ENCODE data around the gene PPARG.

PPARG gene

DNA sequence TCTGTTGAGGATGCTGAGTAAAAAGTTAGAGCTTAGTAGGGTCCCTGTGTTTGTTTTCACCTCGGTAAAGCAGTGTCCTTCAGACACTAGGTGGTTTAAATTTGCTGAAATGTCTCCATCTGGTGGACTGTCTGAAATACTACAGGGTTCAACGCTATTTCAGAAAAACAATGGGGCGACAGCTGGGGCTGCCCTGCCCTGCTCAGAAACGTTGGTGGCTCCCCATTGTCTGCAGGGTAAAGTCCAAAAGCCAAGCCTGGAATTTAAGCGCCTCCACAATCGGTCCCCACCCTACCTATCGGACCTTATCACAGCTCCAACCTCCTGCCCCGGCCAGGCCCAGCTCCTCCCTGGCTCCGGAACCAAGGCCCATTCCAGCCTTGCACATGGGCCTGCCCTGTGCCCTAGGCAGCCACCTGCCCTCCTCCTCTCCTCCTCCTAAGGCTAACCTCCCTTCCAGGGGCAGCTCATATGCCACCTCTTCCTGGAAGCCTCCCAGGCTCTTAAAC lies 191.1 kb downstream of the PPARG start:
- no peak overlapping the region for H3K27ac ChIP-seq (ENCODE audit: poor library complexity, severe bottlenecking)
- TF ChIP-seq CTCF (IDR thresholded peaks at IDR 0.05; ENCODE audit: poor library complexity, severe bottlenecking) = peak; percentile 81
- ATAC-seq (ENCODE audit: low read depth) = 0 out of 3 replicates have a peak, but pooled peaks have one; percentile 11

DNA sequence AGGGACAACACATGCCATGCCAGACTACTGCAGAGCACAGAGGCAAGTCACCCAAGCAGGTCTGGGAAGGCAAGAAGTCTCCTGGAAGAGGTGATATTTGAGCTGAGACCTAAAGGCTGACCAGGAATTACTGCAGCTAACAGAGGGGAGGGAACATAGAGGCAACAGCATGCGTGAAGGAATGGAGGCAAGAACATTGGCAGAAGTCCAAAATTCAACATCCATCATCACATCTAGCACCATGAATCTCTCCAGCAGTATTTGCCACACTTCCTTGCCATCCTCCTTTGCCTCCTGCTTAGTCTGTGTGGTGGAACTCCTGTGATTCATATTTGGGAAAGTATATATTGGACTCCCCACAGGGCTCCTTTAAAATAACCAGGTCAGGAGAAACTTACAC lies 194.5 kb downstream of the PPARG start:
- no peak overlapping the region for H3K27ac ChIP-seq (ENCODE audit: poor library complexity, severe bottlenecking)
- H3K27me3 ChIP-seq (ENCODE audit: insufficient read depth, poor library complexity, severe bottlenecking) = no peaks in the 10 kb centered on the region
- ATAC-seq (ENCODE audit: low read depth) (no peak), DNase-seq (ENCODE audit: low spot score) (no peak)
- H3K9me3 ChIP-seq (ENCODE audit: severe bottlenecking) = no peaks in the 10 kb centered on the region
- peak overlapping the region; percentile 47 for H3K4me3 ChIP-seq (ENCODE audit: severe bottlenecking)
- no peaks in the 10 kb centered on the region for H3K4me1 ChIP-seq (ENCODE audit: insufficient read depth, poor library complexity, severe bottlenecking)
- TF ChIP-seq CTCF (IDR thresholded peaks at IDR 0.05; ENCODE audit: poor library complexity, severe bottlenecking) = no peak
- H3K36me3 ChIP-seq (ENCODE audit: low read depth) = peaks cover 18% of the 10 kb centered on the region; the same call in 1 of the 2 replicates

More for the DNA sequence above, 191.1 kb downstream of the PPARG start:
- H3K36me3 ChIP-seq (ENCODE audit: low read depth) = no peaks in the 10 kb centered on the region
- H3K4me1 ChIP-seq (ENCODE audit: insufficient read depth, poor library complexity, severe bottlenecking) = peaks cover 9% of the 10 kb centered on the region
- no peaks in the 10 kb centered on the region for H3K27me3 ChIP-seq (ENCODE audit: insufficient read depth, poor library complexity, severe bottlenecking)
- no peaks in the 10 kb centered on the region for H3K9me3 ChIP-seq (ENCODE audit: severe bottlenecking)
- no peak for DNase-seq (ENCODE audit: low spot score)
- H3K4me3 ChIP-seq (ENCODE audit: severe bottlenecking) = no peak overlapping the region

DNA sequence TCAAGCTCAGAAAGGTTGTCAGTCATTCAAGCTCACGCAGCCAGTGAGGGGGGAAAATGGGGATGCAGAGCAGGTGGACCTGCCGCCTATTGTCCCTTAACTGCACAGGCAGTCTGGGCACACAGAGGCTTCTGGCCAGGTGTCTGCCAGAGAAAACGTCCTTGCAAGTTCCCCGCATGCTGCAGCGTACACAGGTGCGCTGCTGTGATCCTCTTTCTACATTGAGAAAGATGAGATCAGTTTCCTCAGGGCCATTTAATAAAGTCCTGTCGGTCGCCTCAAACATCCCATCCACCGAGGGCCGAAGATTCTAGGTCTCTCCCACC lies 195.0 kb downstream of the PPARG start:
- Histone ChIP-seq H3K4me3 (ENCODE audit: severe bottlenecking) (peak overlapping the region; percentile 47), H3K4me1 (ENCODE audit: insufficient read depth, poor library complexity, severe bottlenecking) (no peaks in the 10 kb centered on the region), H3K9me3 (ENCODE audit: severe bottlenecking) (no peaks in the 10 kb centered on the region), H3K27ac (ENCODE audit: poor library complexity, severe bottlenecking) (no peak overlapping the region), H3K27me3 (ENCODE audit: insufficient read depth, poor library complexity, severe bottlenecking) (no peaks in the 10 kb centered on the region), H3K36me3 (ENCODE audit: low read depth) (peaks cover 20% of the 10 kb centered on the region; the same call in 1 of the 2 replicates)
- TF ChIP-seq CTCF (IDR thresholded peaks at IDR 0.05; ENCODE audit: poor library complexity, severe bottlenecking) = no peak
- peak; percentile 26; the same call in 2 of the 3 replicates for ATAC-seq (ENCODE audit: low read depth)
- DNase-seq (ENCODE audit: low spot score) = no peak

Measured in RWPE2 (cell line).